DOHH2 (cell line): ENCODE results near the gene THAP12.

Source experiments
- EZH2phosphoT487 ChIP-seq: fragments of 200-600 bp; sonication (generic); IDR thresholded peaks from 2 replicates; pipeline ENCODE4 v1.6.1; 2017; ENCODE audit warnings: borderline replicate concordance, mild to moderate bottlenecking, antibody characterized with exemption, low read length, moderate library complexity, mixed read lengths
- TF ChIP-seq, protein P1 (sequence below): fragments of 200-600 bp; sonication (generic); IDR thresholded peaks from one replicate; pipeline ENCODE4 v1.5.1; 2014; ENCODE audit warnings: antibody characterized with exemption, mild to moderate bottlenecking, low read depth, low read length; ENCODE audit not compliant: poor library complexity, severe bottlenecking

GRCh38 chr11:76337469-76337868, 43.5 kb downstream of the THAP12 start:
- TF ChIP-seq, protein P1, sequence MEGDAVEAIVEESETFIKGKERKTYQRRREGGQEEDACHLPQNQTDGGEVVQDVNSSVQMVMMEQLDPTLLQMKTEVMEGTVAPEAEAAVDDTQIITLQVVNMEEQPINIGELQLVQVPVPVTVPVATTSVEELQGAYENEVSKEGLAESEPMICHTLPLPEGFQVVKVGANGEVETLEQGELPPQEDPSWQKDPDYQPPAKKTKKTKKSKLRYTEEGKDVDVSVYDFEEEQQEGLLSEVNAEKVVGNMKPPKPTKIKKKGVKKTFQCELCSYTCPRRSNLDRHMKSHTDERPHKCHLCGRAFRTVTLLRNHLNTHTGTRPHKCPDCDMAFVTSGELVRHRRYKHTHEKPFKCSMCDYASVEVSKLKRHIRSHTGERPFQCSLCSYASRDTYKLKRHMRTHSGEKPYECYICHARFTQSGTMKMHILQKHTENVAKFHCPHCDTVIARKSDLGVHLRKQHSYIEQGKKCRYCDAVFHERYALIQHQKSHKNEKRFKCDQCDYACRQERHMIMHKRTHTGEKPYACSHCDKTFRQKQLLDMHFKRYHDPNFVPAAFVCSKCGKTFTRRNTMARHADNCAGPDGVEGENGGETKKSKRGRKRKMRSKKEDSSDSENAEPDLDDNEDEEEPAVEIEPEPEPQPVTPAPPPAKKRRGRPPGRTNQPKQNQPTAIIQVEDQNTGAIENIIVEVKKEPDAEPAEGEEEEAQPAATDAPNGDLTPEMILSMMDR, result no peak
- TF ChIP-seq EZH2phosphoT487, result no peak
